HT1080 (cell line): ENCODE data around the gene FAM89B. TPM values are rescaled to one million over a fixed set of nuclear protein-coding genes. Genes with fewer than 3 reads are reported as not detected.

Source experiments
- DNase-seq: peaks from one replicate; pipeline ENCODE4 v3.0.0-alpha.2; 2015; ENCODE audit warnings: low read depth
- total RNA-seq: library from RNA; depleted of rRNA; stranded (reverse); fragments of >200 nt; shearing (Covaris generic); gene quantifications from 2 replicates; pipeline ENCODE4 v1.2.3, GENCODE V29; 2014

FAM89B gene
- total RNA-seq, 1 experiment from 2014 or later = 45.1 TPM

- peak; percentile 57 for DNase-seq
Observed at GRCh38 chr11:65588199-65589054, 16.1 kb downstream of the FAM89B start.

- no peak for DNase-seq
Observed at GRCh38 chr11:65589444-65590239, 17.3 kb downstream of the FAM89B start.

GRCh38 chr11:65590240-65590738 lies 18.0 kb downstream of the FAM89B start:
- DNase-seq = no peak

- DNase-seq = no peak
Observed at GRCh38 chr11:65591939-65592857, 19.9 kb downstream of the FAM89B start.

GRCh38 chr11:65592858-65593517 lies 20.6 kb downstream of the FAM89B start:
- no peak for DNase-seq

- DNase-seq = no peak
Observed at GRCh38 chr11:65593518-65594414, 21.4 kb downstream of the FAM89B start.

GRCh38 chr11:65595131-65595530 lies 22.8 kb downstream of the FAM89B start:
- DNase-seq = no peak

- no peak for DNase-seq
Observed at GRCh38 chr11:65595543-65596281, 23.4 kb downstream of the FAM89B start, which contains the start of gene KCNK7. KCNK7 (minus strand) TSS chr11:65595800; CDS start chr11:65595772, 28 bp downstream.

GRCh38 chr11:65596520-65596919 lies 24.2 kb downstream of the FAM89B start:
- DNase-seq = no peak

GRCh38 chr11:65598258-65598699 lies 25.9 kb downstream of the FAM89B start:
- no peak for DNase-seq

- DNase-seq = no peak
Observed at GRCh38 chr11:65599216-65599954, 27.0 kb downstream of the FAM89B start.

- DNase-seq = no peak
Observed at GRCh38 chr11:65599955-65600246, 27.6 kb downstream of the FAM89B start.

GRCh38 chr11:65604258-65604657 lies 31.9 kb downstream of the FAM89B start:
- no peak for DNase-seq

GRCh38 chr11:65606876-65607613 lies 34.7 kb downstream of the FAM89B start:
- DNase-seq = peak; percentile 25

- no peak for DNase-seq
Observed at GRCh38 chr11:65607614-65608426, 35.5 kb downstream of the FAM89B start.

GRCh38 chr11:65609229-65609628 lies 36.9 kb downstream of the FAM89B start:
- DNase-seq = no peak

- DNase-seq = no peak
Observed at GRCh38 chr11:65609665-65610064, 37.3 kb downstream of the FAM89B start.
